K562 (cell line): ENCODE data around the gene HEXIM2. TPM values are rescaled to one million over a fixed set of nuclear protein-coding genes. Genes with fewer than 3 reads are reported as not detected.

ENCODE experiments used
- CCNT2 ChIP-seq: IDR thresholded peaks from 2 replicates; pipeline ENCODE4 v1.6.1; 2011; ENCODE audit warnings: borderline replicate concordance, low read depth, mild to moderate bottlenecking, moderate library complexity, mixed read lengths, low read length; ENCODE audit not compliant: insufficient read length; ENCODE audit errors: extremely low read depth
- CREB1 ChIP-seq, 2 experiments: sonication (generic) in 1 of 2; formaldehyde crosslinking in 1 of 2; IDR thresholded peaks; 2 replicates each; pipeline versions ENCODE4 v1.6.1 to v1.8.0; 2012 to 2022; ENCODE audit warnings: inconsistent platforms in 1 of 2, mild to moderate bottlenecking in 1 of 2, missing genetic modification reagents in 1 of 2, moderate library complexity in 1 of 2
- CSDE1 ChIP-seq, 2 experiments: fragments of 450-650 bp; IDR thresholded peaks; 2 replicates each; pipeline ENCODE4 v1.6.1; 2016; ENCODE audit warnings: mild to moderate bottlenecking in 1 of 2
- CTCFL ChIP-seq: IDR thresholded peaks from 2 replicates; pipeline ENCODE4 v1.6.1; 2011; ENCODE audit warnings: borderline replicate concordance, low read depth, mild to moderate bottlenecking, moderate library complexity, low read length; ENCODE audit not compliant: insufficient read depth, poor library complexity, severe bottlenecking
- ETV1 ChIP-seq: fragments of 450-650 bp; conservative IDR thresholded peaks from 2 replicates; pipeline ENCODE4 v1.6.1; 2016; ENCODE audit warnings: missing genetic modification characterization, control low read depth, low read depth, missing compliant biosample characterization
- GMEB1 ChIP-seq: fragments of 250-450 bp; sonication (Bioruptor Pico); IDR thresholded peaks from 2 replicates; pipeline ENCODE4 v1.4.0; 2020; ENCODE audit warnings: mild to moderate bottlenecking
- HINFP ChIP-seq: fragments of 450-650 bp; conservative IDR thresholded peaks from 2 replicates; pipeline ENCODE4 v1.6.1; 2016; ENCODE audit warnings: missing genetic modification characterization, low read depth, mild to moderate bottlenecking, control low read depth, missing compliant biosample characterization
- KLF13 ChIP-seq: fragments of 450-650 bp; IDR thresholded peaks from 2 replicates; pipeline ENCODE4 v1.6.1; 2016; ENCODE audit warnings: missing genetic modification characterization, low read depth, mild to moderate bottlenecking, missing compliant biosample characterization, moderate library complexity, borderline replicate concordance
- LEF1 ChIP-seq: fragments of 450-650 bp; IDR thresholded peaks from 2 replicates; pipeline ENCODE4 v1.6.1; 2016; ENCODE audit warnings: mild to moderate bottlenecking
- OTX1 ChIP-seq: fragments of 450-650 bp; formaldehyde crosslinking; IDR thresholded peaks from 2 replicates; pipeline ENCODE4 v1.4.0; 2022; ENCODE audit warnings: mild to moderate bottlenecking
- RREB1 ChIP-seq: fragments of 250-450 bp; sonication (Bioruptor Pico); IDR thresholded peaks from 2 replicates; pipeline ENCODE4 v1.4.0; 2020
- SNAPC5 ChIP-seq: fragments of 250-450 bp; sonication (Bioruptor Pico); IDR thresholded peaks from 2 replicates; pipeline ENCODE4 v1.8.0; 2021; ENCODE audit warnings: moderate library complexity, mild to moderate bottlenecking, inconsistent platforms
- TCF7L2 ChIP-seq: fragments of 150-350 bp; IDR thresholded peaks from 2 replicates; pipeline ENCODE4 v1.6.1; 2016; ENCODE audit warnings: low read depth, mild to moderate bottlenecking, low read length, moderate library complexity
- XRCC4 ChIP-seq: IDR thresholded peaks from one replicate; pipeline ENCODE4 v1.6.1; 2011; ENCODE audit not compliant: insufficient read depth, insufficient read length; ENCODE audit errors: extremely low read depth
- polyA plus RNA-seq, 8 experiments: library from polyadenylated mRNA; depleted of rRNA in 4 of 8; stranded (reverse) in 5 of 8; unstranded in 3 of 8; fragments of >200 nt; fragmentation: Nextera tagmentation in 2 of 8; fragmentation: Illumina TruSeq in 1 of 8; extraction: Ambion mirVana in 2 of 8; extraction: Trizol in 1 of 8; gene quantifications; 2 replicates each; pipeline versions ENCODE4 v1.2.1 to v1.2.3, GENCODE V29; 2011 to 2014; ENCODE audit warnings: inconsistent platforms in 1 of 8, missing spikeins in 1 of 8
- total RNA-seq, 7 experiments: library from RNA; depleted of rRNA in 6 of 7; stranded (reverse); fragments of >200 nt in 6 of 7; fragmentation: Illumina TruSeq in 2 of 7; extraction: Trizol in 2 of 7; gene quantifications; 2 replicates each; pipeline versions ENCODE4 v1.2.1 to v1.2.3, GENCODE V29; 2011 to 2021; ENCODE audit warnings: low replicate concordance in 1 of 7

The HEXIM2 gene
- total and polyA plus RNA-seq, 9 of the 15 experiments (the other 6 are each of a cell fraction or from before 2014, with no cell fraction given), result 0.69 to 3.4 (median 1.1) TPM; not detected in 2

- TF ChIP-seq RREB1 (CRISPR knock-in tag) (no peak), CSDE1 (IDR thresholded peaks at IDR 0.05) (peak in 1 of 2 experiments; percentile 77; a peak in 2 of 4 replicates), OTX1 (CRISPR knock-in tag) (peak; percentile 100), GMEB1 (CRISPR knock-in tag) (peak; percentile 98), KLF13 (tag) (peak; percentile 52; the same call in 1 of the 2 replicates), XRCC4 (no peak), CCNT2 (peak; percentile 74), CTCFL (no peak), ETV1 (tag) (peak; percentile 41; the same call in 1 of the 2 replicates), SNAPC5 (no peak), LEF1 (peak; percentile 75), TCF7L2 (no peak), HINFP (tag) (no peak), CREB1 (IDR thresholded peaks at IDR 0.05) (peak; percentile 77), CREB1 (CRISPR knock-in tag; IDR thresholded peaks at IDR 0.05) (peak; percentile 68; the same call in 1 of the 2 replicates)
Observed at GRCh38 chr17:45148183-45149036, 13.3 kb upstream of the HEXIM2 start, which contains the start of gene HEXIM1 (continued).
